Testis (tissue), 3 donors: ENCODE measurements around the gene RAB3B. TPM values are rescaled to one million over a fixed set of nuclear protein-coding genes. Genes with fewer than 3 reads are reported as not detected.

Source experiments
- DNase-seq: peaks from one replicate; pipeline ENCODE4 v3.0.0-alpha.2; 2019
- H3K27ac ChIP-seq, 2 donors: fragments of 200-600 bp; sonication (generic); one replicate each; pipeline ENCODE4 v1.5.1; 2019
- H3K27me3 ChIP-seq: fragments of 200-600 bp; sonication (generic); one replicate; pipeline ENCODE4 v1.5.1; 2019
- H3K36me3 ChIP-seq: fragments of 200-600 bp; sonication (generic); one replicate; pipeline ENCODE4 v1.5.1; 2017; ENCODE audit warnings: low read depth; ENCODE audit errors: missing control alignments
- H3K4me1 ChIP-seq: fragments of 200-600 bp; sonication (generic); one replicate; pipeline ENCODE4 v1.5.1; 2019
- H3K4me3 ChIP-seq, 2 donors: fragments of 200-600 bp; sonication (generic); one replicate each; pipeline ENCODE4 v1.5.1; 2017 to 2019
- H3K9me3 ChIP-seq: fragments of 200-600 bp; sonication (generic); one replicate; pipeline ENCODE4 v1.5.1; 2017
- CTCF ChIP-seq, 3 experiments: fragments of 450-650 bp in 2 of 3; fragments of 200-600 bp in 1 of 3; sonication (generic) in 1 of 3; IDR thresholded peaks; one replicate each; pipeline ENCODE4 v1.5.1; 2016 to 2019; ENCODE audit warnings: antibody characterized with exemption in 3 of 3, mild to moderate bottlenecking in 2 of 3, moderate library complexity in 1 of 3
- POLR2A ChIP-seq: fragments of 450-650 bp; IDR thresholded peaks from one replicate; pipeline ENCODE4 v1.6.1; 2017; ENCODE audit warnings: antibody characterized with exemption, mild to moderate bottlenecking, moderate library complexity
- WGBS, 2 donors: methylation state at CpG; one replicate each; pipeline ENCODE4 v1.1.5; 2018; 5-methylcytosine and 5-hydroxymethylcytosine counted together
- intact Hi-C: fragments of 100-400 bp; cut with DNase I; formaldehyde crosslinking; loops from one replicate; pipeline ENCODE4 v1.15.1; 2023; ENCODE audit warnings: low total_unique reads
- polyA plus RNA-seq: library from polyadenylated mRNA; stranded (reverse); fragments of 350-450 nt; fragmentation: Illumina TruSeq; extraction: RNeasy Lipid Tissue Mini Kit (QIAGEN cat#74804); gene quantifications from one replicate; pipeline ENCODE4 v1.2.3, GENCODE V29; 2014; ENCODE audit warnings: low read depth, low replicate concordance; ENCODE audit not compliant: insufficient read depth
- total RNA-seq, 2 donors: library from RNA; depleted of rRNA; stranded (reverse); fragments of >200 nt; gene quantifications; one replicate each; pipeline ENCODE4 v1.2.3, GENCODE V29; 2016

Gene RAB3B
- total and polyA plus RNA-seq, 3 donors from 2014 or later, result 0.50 to 1.4 (median 1.4) TPM

GRCh38 chr1:51916587-51917405 is 73.7 kb downstream of the RAB3B start:
- 83 to 90% methylated on average over 5 of the region's 5 CpGs for WGBS, 2 donors
- intact Hi-C loops, result no loop called here
- Histone ChIP-seq H3K9me3 (no peaks in the 10 kb centered on the region), H3K27ac (no peak overlapping the region), H3K4me1 (no peaks in the 10 kb centered on the region), H3K27me3 (no peaks in the 10 kb centered on the region), H3K36me3 (no peaks in the 10 kb centered on the region), H3K4me3 (no peak overlapping the region)
- DNase-seq, result no peak
- TF ChIP-seq POLR2A, result no peak
- no peak for TF ChIP-seq CTCF (IDR thresholded peaks at IDR 0.05)

GRCh38 chr1:51915951-51916350 is 74.5 kb downstream of the RAB3B start:
- H3K4me1 ChIP-seq, result no peaks in the 10 kb centered on the region
- no peaks in the 10 kb centered on the region for H3K27me3 ChIP-seq
- H3K9me3 ChIP-seq, result no peaks in the 10 kb centered on the region
- H3K36me3 ChIP-seq, result no peaks in the 10 kb centered on the region
- H3K4me3 ChIP-seq, result no peak overlapping the region
- DNase-seq, result no peak
- TF ChIP-seq CTCF (IDR thresholded peaks at IDR 0.05) (no peak), POLR2A (no peak)
- no peak overlapping the region for H3K27ac ChIP-seq
- WGBS, 2 donors, result 85 to 87% methylated on average over 3 of the region's 3 CpGs
- intact Hi-C loops, result no loop called here

- DNase-seq, result no peak
- no peaks in the 10 kb centered on the region for H3K36me3 ChIP-seq
- 68 to 77% methylated on average over 7 of the region's 7 CpGs for WGBS, 2 donors
- no peaks in the 10 kb centered on the region for H3K27me3 ChIP-seq
- no peak overlapping the region for H3K27ac ChIP-seq
- TF ChIP-seq POLR2A, result no peak
- no peak for TF ChIP-seq CTCF (IDR thresholded peaks at IDR 0.05)
- no peaks in the 10 kb centered on the region for H3K9me3 ChIP-seq
- intact Hi-C loops, result no loop called here
- H3K4me1 ChIP-seq, result no peaks in the 10 kb centered on the region
- no peak overlapping the region for H3K4me3 ChIP-seq
Measured at GRCh38 chr1:51912881-51913280, 77.6 kb downstream of the RAB3B start.

GRCh38 chr1:51910221-51911000 is 80.1 kb downstream of the RAB3B start:
- Histone ChIP-seq H3K4me1 (no peaks in the 10 kb centered on the region), H3K27ac (no peak overlapping the region), H3K9me3 (no peaks in the 10 kb centered on the region), H3K27me3 (no peaks in the 10 kb centered on the region), H3K4me3 (no peak overlapping the region), H3K36me3 (no peaks in the 10 kb centered on the region)
- no peak for DNase-seq
- intact Hi-C loops, result no loop called here
- WGBS, 2 donors, result 82 to 88% methylated on average over 4 of the region's 4 CpGs
- TF ChIP-seq CTCF (IDR thresholded peaks at IDR 0.05), result no peak
- no peak for TF ChIP-seq POLR2A
